NT2/D1 (cell line): Measurements from ENCODE around the gene GIGYF1.

Source experiments
- DNase-seq: peaks from one replicate; pipeline ENCODE4 v3.0.0-alpha.2; 2011; ENCODE audit warnings: low read depth, low spot score
- H3K27me3 ChIP-seq: 2 replicates; pipeline ENCODE4 v1.6.0; 2011; ENCODE audit warnings: mild to moderate bottlenecking; ENCODE audit not compliant: insufficient read length, insufficient read depth
- H3K36me3 ChIP-seq: 2 replicates; pipeline ENCODE4 v1.6.1; 2011; ENCODE audit warnings: mild to moderate bottlenecking, low read length, mixed read lengths; ENCODE audit not compliant: insufficient read depth, insufficient read length
- H3K4me1 ChIP-seq: 2 replicates; pipeline ENCODE4 v1.5.1; 2011; ENCODE audit not compliant: insufficient read depth, insufficient read length
- H3K4me3 ChIP-seq: 2 replicates; pipeline ENCODE4 v1.5.1; 2011; ENCODE audit warnings: low read depth; ENCODE audit not compliant: insufficient read length
- H3K9ac ChIP-seq: 2 replicates; pipeline ENCODE4 v1.6.0; 2011; ENCODE audit warnings: low read depth; ENCODE audit not compliant: insufficient read length
- H3K9me3 ChIP-seq: 2 replicates; pipeline ENCODE4 v1.5.1; 2011; ENCODE audit warnings: mild to moderate bottlenecking, low read length; ENCODE audit not compliant: insufficient read depth
- SUZ12 ChIP-seq: IDR thresholded peaks from 2 replicates; pipeline ENCODE4 v1.6.1; 2011; ENCODE audit not compliant: insufficient read length, insufficient read depth; ENCODE audit errors: extremely low read depth
- YY1 ChIP-seq: IDR thresholded peaks from 2 replicates; pipeline ENCODE4 v1.6.1; 2011; ENCODE audit not compliant: insufficient read length, insufficient read depth
- ZNF274 ChIP-seq: IDR thresholded peaks from 2 replicates; pipeline ENCODE4 v1.6.1; 2011; ENCODE audit warnings: mild to moderate bottlenecking, low read depth, low read length

Gene GIGYF1

GRCh38 chr7:100691676-100692577 is 2.1 kb downstream of the GIGYF1 start:
- Histone ChIP-seq H3K36me3 (peaks cover 41% of the 10 kb centered on the region), H3K9me3 (peaks cover 10% of the 10 kb centered on the region; the same call in 1 of the 2 replicates), H3K9ac (peak overlapping the region; percentile 94), H3K4me1 (peaks cover 11% of the 10 kb centered on the region), H3K4me3 (peak overlapping the region; percentile 71), H3K27me3 (no peaks in the 10 kb centered on the region)
- DNase-seq = no peak
- TF ChIP-seq SUZ12 (no peak), ZNF274 (no peak), YY1 (no peak)

- no peak for DNase-seq
- Histone ChIP-seq H3K4me3 (no peak overlapping the region), H3K27me3 (no peaks in the 10 kb centered on the region), H3K4me1 (peaks cover 11% of the 10 kb centered on the region), H3K36me3 (peaks cover 66% of the 10 kb centered on the region), H3K9ac (no peak overlapping the region), H3K9me3 (peaks cover 10% of the 10 kb centered on the region; the same call in 1 of the 2 replicates)
- TF ChIP-seq ZNF274 = no peak
- no peak for TF ChIP-seq SUZ12
- TF ChIP-seq YY1 = no peak
Observed at GRCh38 chr7:100689230-100690135, 4.6 kb downstream of the GIGYF1 start.

- Histone ChIP-seq H3K36me3 (peaks cover 71% of the 10 kb centered on the region), H3K9me3 (peaks cover 10% of the 10 kb centered on the region; the same call in 1 of the 2 replicates), H3K4me1 (peaks cover 11% of the 10 kb centered on the region), H3K9ac (peak overlapping the region; percentile 32), H3K4me3 (no peak overlapping the region), H3K27me3 (no peaks in the 10 kb centered on the region)
- no peak for TF ChIP-seq SUZ12
- TF ChIP-seq ZNF274 = no peak
- DNase-seq = no peak
Observed at GRCh38 chr7:100688326-100688860, 5.7 kb downstream of the GIGYF1 start.

- Histone ChIP-seq H3K27me3 (no peaks in the 10 kb centered on the region), H3K4me1 (peaks cover 11% of the 10 kb centered on the region), H3K9ac (no peak overlapping the region), H3K36me3 (peaks cover 74% of the 10 kb centered on the region), H3K9me3 (peaks cover 10% of the 10 kb centered on the region; the same call in 1 of the 2 replicates), H3K4me3 (no peak overlapping the region)
- no peak for DNase-seq
- no peak for TF ChIP-seq ZNF274
- TF ChIP-seq YY1 = no peak
- no peak for TF ChIP-seq SUZ12
Observed at GRCh38 chr7:100687751-100688300, 6.2 kb downstream of the GIGYF1 start.

GRCh38 chr7:100687261-100687660 is 6.8 kb downstream of the GIGYF1 start:
- Histone ChIP-seq H3K4me1 (peaks cover 11% of the 10 kb centered on the region), H3K27me3 (no peaks in the 10 kb centered on the region), H3K9ac (no peak overlapping the region), H3K9me3 (peaks cover 10% of the 10 kb centered on the region; the same call in 1 of the 2 replicates), H3K36me3 (peaks cover 75% of the 10 kb centered on the region), H3K4me3 (no peak overlapping the region)
- no peak for TF ChIP-seq SUZ12
- TF ChIP-seq ZNF274 = no peak
- no peak for TF ChIP-seq YY1
- DNase-seq = no peak

- Histone ChIP-seq H3K36me3 (peaks cover 79% of the 10 kb centered on the region), H3K9ac (no peak overlapping the region), H3K4me3 (no peak overlapping the region), H3K27me3 (no peaks in the 10 kb centered on the region), H3K9me3 (peaks cover 10% of the 10 kb centered on the region; the same call in 1 of the 2 replicates), H3K4me1 (peaks cover 12% of the 10 kb centered on the region)
- TF ChIP-seq YY1 (no peak), SUZ12 (no peak), ZNF274 (no peak)
- DNase-seq = no peak
Observed at GRCh38 chr7:100686822-100687211, 7.2 kb downstream of the GIGYF1 start.
